GM12878 (cell line): ENCODE measurements around the gene GGT1. TPM values are rescaled to one million over a fixed set of nuclear protein-coding genes. Genes with fewer than 3 reads are reported as not detected.

Experiments
- ATAC-seq: fragments of 200-7000 bp; cut with Tn5 transposase; 3 replicates; pipeline ENCODE4 v1.9.1; 2020; ENCODE audit warnings: mild to moderate bottlenecking, moderate library complexity
- BruUV-seq: library from RNA; stranded (reverse); fragments of 400-500 nt; replicated peaks from 2 replicates; lab custom pipeline; 2021; lab: Mats Ljungman, UMichigan
- CTCF ChIA-PET: fragments of 300-600 bp; sonication (Branson Sonifier 250); formaldehyde crosslinking; extraction: SDS; loops from one replicate; lab custom pipeline; 2021; ENCODE audit warnings: inconsistent platforms; lab: Yijun Ruan, JAX
- POLR2A ChIA-PET: fragments of 350-600 bp; formaldehyde crosslinking; extraction: SDS; loops from one replicate; lab custom pipeline; 2021; ENCODE audit warnings: inconsistent platforms; lab: Charles Lee
- RAD21 ChIA-PET: fragments of 300-600 bp; sonication (Branson Sonifier 250); formaldehyde crosslinking; loops from one replicate; lab custom pipeline; 2023; ENCODE audit warnings: antibody characterized with exemption; ENCODE audit not compliant: unreplicated experiment; lab: Charles Lee
- SMC1A ChIA-PET: fragments of 300-600 bp; sonication (Branson Sonifier 250); formaldehyde crosslinking; loops from one replicate; lab custom pipeline; 2023; ENCODE audit not compliant: unreplicated experiment, uncharacterized antibody; lab: Charles Lee
- DNase-seq: peaks from one replicate; pipeline ENCODE4 v3.0.0-alpha.2; 2011; ENCODE audit warnings: low read depth, low spot score
- FAIRE-seq: peaks from 3 replicates; lab custom pipeline; 2011; peaks lifted over from hg19 to GRCh38; lab: Jason Lieb, UNC
- H2AFZ ChIP-seq: 2 replicates; pipeline ENCODE4 v1.6.0; 2011; ENCODE audit warnings: low read depth, low read length, control low read depth; ENCODE audit not compliant: control insufficient read depth
- H3K27ac ChIP-seq: 2 replicates; pipeline ENCODE4 v1.5.1; 2011; ENCODE audit warnings: control low read depth; ENCODE audit not compliant: control insufficient read depth, insufficient read depth
- H3K27me3 ChIP-seq, 2 experiments: replicated peaks in 1 of 2; 2 replicates each; pipeline versions ENCODE4 v1.6.0 to v1.6.1; 2011; ENCODE audit warnings: low read length in 1 of 2; ENCODE audit not compliant: control insufficient read depth in 2 of 2, insufficient read depth in 2 of 2
- H3K36me3 ChIP-seq, 2 experiments: 2 replicates each; pipeline ENCODE4 v1.5.1; 2011; ENCODE audit warnings: low read length in 1 of 2; ENCODE audit not compliant: control insufficient read depth in 2 of 2, insufficient read depth in 2 of 2
- H3K4me1 ChIP-seq: 2 replicates; pipeline ENCODE4 v1.6.1; 2011; ENCODE audit warnings: mild to moderate bottlenecking, low read length, moderate library complexity, mixed read lengths; ENCODE audit not compliant: control insufficient read depth, insufficient read depth
- H3K4me2 ChIP-seq: 2 replicates; pipeline ENCODE4 v1.6.0; 2011; ENCODE audit warnings: control low read depth; ENCODE audit not compliant: control insufficient read depth, insufficient read depth
- H3K4me3 ChIP-seq: fragments of 200-600 bp; sonication (generic); 2 replicates; pipeline ENCODE4 v1.5.1; 2016
- H3K79me2 ChIP-seq: 2 replicates; pipeline ENCODE4 v1.6.0; 2011; ENCODE audit warnings: low read length; ENCODE audit not compliant: control insufficient read depth, insufficient read depth
- H3K9ac ChIP-seq: 2 replicates; pipeline ENCODE4 v1.8.0; 2011; ENCODE audit warnings: low read length, control low read depth, mixed read lengths; ENCODE audit not compliant: control insufficient read depth, insufficient read depth
- H3K9me3 ChIP-seq: replicated peaks from 3 replicates; pipeline ENCODE4 v1.5.1; 2011; ENCODE audit warnings: mild to moderate bottlenecking, low read length; ENCODE audit not compliant: control insufficient read depth, insufficient read depth
- H4K20me1 ChIP-seq: 2 replicates; pipeline ENCODE4 v1.6.0; 2011; ENCODE audit not compliant: control insufficient read depth, insufficient read depth
- ATF2 ChIP-seq: IDR thresholded peaks from 2 replicates; pipeline ENCODE4 v1.6.1; 2012; ENCODE audit warnings: low read length, inconsistent platforms
- ATF7 ChIP-seq: fragments of 450-650 bp; IDR thresholded peaks from 2 replicates; pipeline ENCODE4 v1.6.1; 2016; ENCODE audit warnings: low read depth, mild to moderate bottlenecking
- BCL3 ChIP-seq: IDR thresholded peaks from 2 replicates; pipeline ENCODE4 v1.6.1; 2011; ENCODE audit warnings: borderline replicate concordance, low read depth, mild to moderate bottlenecking, moderate library complexity, low read length; ENCODE audit not compliant: insufficient read depth, poor library complexity, severe bottlenecking
- IKZF1 ChIP-seq: fragments of 450-650 bp; conservative IDR thresholded peaks from 2 replicates; pipeline ENCODE4 v1.6.1; 2017; ENCODE audit warnings: antibody characterized with exemption, mild to moderate bottlenecking
- IKZF2 ChIP-seq, 2 experiments: fragments of 450-650 bp; IDR thresholded peaks; 2 replicates each; pipeline ENCODE4 v1.6.1; 2017; ENCODE audit warnings: mild to moderate bottlenecking in 2 of 2, moderate library complexity in 2 of 2
- LARP7 ChIP-seq: fragments of 450-650 bp; IDR thresholded peaks from 2 replicates; pipeline ENCODE4 v1.6.1; 2017; ENCODE audit warnings: mild to moderate bottlenecking
- MXI1 ChIP-seq: fragments of 150-350 bp; IDR thresholded peaks from 2 replicates; pipeline ENCODE4 v1.6.1; 2011; ENCODE audit warnings: low read depth, mild to moderate bottlenecking, inconsistent platforms, low read length, improper control_type of control experiment
- NFYB ChIP-seq: IDR thresholded peaks from 2 replicates; pipeline ENCODE4 v1.6.1; 2011; ENCODE audit warnings: low read depth, mild to moderate bottlenecking, low read length, improper control_type of control experiment, moderate library complexity; ENCODE audit not compliant: insufficient read depth
- REST ChIP-seq: IDR thresholded peaks from 2 replicates; pipeline ENCODE4 v1.6.1; 2012; ENCODE audit warnings: mild to moderate bottlenecking, low read depth, low read length
- ZNF592 ChIP-seq: fragments of 450-650 bp; IDR thresholded peaks from 2 replicates; pipeline ENCODE4 v1.6.1; 2017; ENCODE audit warnings: mild to moderate bottlenecking, moderate library complexity
- ZNF622 ChIP-seq: fragments of 450-650 bp; IDR thresholded peaks from 2 replicates; pipeline ENCODE4 v1.6.1; 2017; ENCODE audit warnings: mild to moderate bottlenecking, inconsistent platforms
- WGBS: methylation state at CpG from one replicate; pipeline ENCODE4 v1.1.6; 2016; ENCODE audit warnings: low lambda C conversion rate; ENCODE audit not compliant: insufficient replicate concordance, insufficient coverage; ENCODE audit errors: missing lambda C conversion rate; 5-methylcytosine and 5-hydroxymethylcytosine counted together
- in situ Hi-C: fragments of 300-500 bp; cut with MboI; formaldehyde crosslinking; loops from 9 replicates; pipeline ENCODE4 v1.14.3; 2018; ENCODE audit warnings: mixed read lengths
- intact Hi-C: fragments of 100-400 bp; cut with micrococcal nuclease; formaldehyde crosslinking; loops from one replicate; pipeline ENCODE4 v1.14.2; 2022; ENCODE audit not compliant: unreplicated experiment
- polyA plus RNA-seq, 11 experiments: library from polyadenylated mRNA; depleted of rRNA in 4 of 11; unstranded in 6 of 11; stranded (reverse) in 5 of 11; fragments of >200 nt; fragmentation: Nextera tagmentation in 4 of 11; fragmentation: Illumina TruSeq in 1 of 11; extraction: Ambion mirVana in 4 of 11; extraction: Trizol in 1 of 11; gene quantifications; 1 replicate in 1 of 11; 2 replicates in 10 of 11; pipeline versions ENCODE4 v1.2.1 to v1.2.3, GENCODE V29; 2011 to 2016; ENCODE audit warnings: inconsistent platforms in 2 of 11, missing spikeins in 2 of 11, low read depth in 1 of 11
- total RNA-seq, 4 experiments: library from RNA; depleted of rRNA in 3 of 4; stranded (reverse); fragments of >200 nt in 3 of 4; fragmentation: Illumina TruSeq in 1 of 4; extraction: Trizol in 1 of 4; gene quantifications; 2 replicates each; pipeline versions ENCODE4 v1.2.1 to v1.2.3, GENCODE V29; 2013 to 2021

The GGT1 gene
- total and polyA plus RNA-seq, 10 of the 15 experiments (the other 5 are each of a cell fraction or from before 2014, with no cell fraction given): 0.47 to 26.6 (median 9.1) TPM

GRCh38 chr22:24554313-24555164 lies 48.5 kb upstream of the GGT1 start, which contains the start of gene GUCD1:
Gene GUCD1, minus strand, starts transcription at chr22:24555138. Its CDS starts 147 bp downstream, at chr22:24554991.
- RAD21 ChIA-PET: interaction anchor here (0.9 to 2.1 kb wide), 7 partner anchors 11 to 155 kb away, joined by 3 to 7 read pairs (median 3); partner anchors contain the start of gene ADORA2A
- Histone ChIP-seq H3K4me1 (peaks cover 14% of the 10 kb centered on the region), H3K79me2 (peaks cover 83% of the 10 kb centered on the region), H3K9me3 (no peaks in the 10 kb centered on the region), H3K4me2 (peak within 1 kb of the TSS; percentile 94), H3K27ac (peak within 1 kb of the TSS; percentile 99), H3K36me3 (peaks cover 8% of the 10 kb centered on the region in 2 experiments), H2AFZ (peak within 1 kb of the TSS; percentile 93), H4K20me1 (no peaks in the 10 kb centered on the region; the same call in 1 of the 2 replicates), H3K4me3 (peak within 1 kb of the TSS; percentile 99), H3K9ac (peak within 1 kb of the TSS; percentile 99), H3K27me3 (no peaks in the 10 kb centered on the region)
- WGBS: under 1% methylated on average over 45 of the region's 64 CpGs
- SMC1A ChIA-PET: interaction anchor here (1.1 to 1.9 kb wide), 3 partner anchors 10 to 156 kb away, joined by 4 to 7 read pairs (median 4); no protein-coding TSS in a partner anchor
- intact Hi-C loops: loop anchor here (1.0 kb wide), 1 partner anchor 120 kb away; no protein-coding TSS in a partner anchor
- FAIRE-seq (no peak), ATAC-seq (peak; percentile 21), DNase-seq (no peak)
- POLR2A ChIA-PET: interaction anchor here (1.0 to 2.5 kb wide), 6 partner anchors 10 to 127 kb away, joined by 3 to 42 read pairs (median 4); partner anchors contain the start of gene ADORA2A
- in situ Hi-C loops: no loop called here
- BruUV-seq: no TSS peak
- CTCF ChIA-PET: interaction anchor here (0.5 to 0.7 kb wide), 3 partner anchors 14 to 147 kb away, joined by 3 read pairs; no protein-coding TSS in a partner anchor
- TF ChIP-seq LARP7: peak; percentile 87
- TF ChIP-seq MXI1: peak; percentile 80; the same call in 1 of the 2 replicates
- TF ChIP-seq ATF2: no peak
- TF ChIP-seq NFYB: no peak
- TF ChIP-seq ZNF592: no peak
- TF ChIP-seq IKZF1: peak; percentile 38
- TF ChIP-seq ZNF622: no peak
- TF ChIP-seq REST: no peak
- no peak for TF ChIP-seq ATF7
- TF ChIP-seq BCL3: no peak
- no peak for TF ChIP-seq IKZF2 (IDR thresholded peaks at IDR 0.05)
